Activated B cell treated with CpG ODN at 0.5 μM for 24 hours (primary cell): ENCODE data around the gene RERE. TPM values are rescaled to one million over a fixed set of nuclear protein-coding genes. Genes with fewer than 3 reads are reported as not detected.

Experiments
- ATAC-seq: fragments of 200-7000 bp; cut with Tn5 transposase; one replicate; pipeline ENCODE4 v1.10.0; 2021; ENCODE audit warnings: low read depth, mild to moderate bottlenecking, moderate library complexity
- CTCF ChIA-PET: fragments of 350-600 bp; sonication (Branson Sonifier 250); formaldehyde crosslinking; loops from one replicate; lab custom pipeline; 2021; ENCODE audit warnings: antibody characterized with exemption; lab: Charles Lee
- POLR2A ChIA-PET: fragments of 350-600 bp; sonication (Branson Sonifier 250); formaldehyde crosslinking; loops from one replicate; lab custom pipeline; 2021; ENCODE audit warnings: antibody characterized with exemption; lab: Charles Lee
- DNase-seq: peaks from one replicate; pipeline ENCODE4 v3.0.0; 2022
- H3K27ac Mint-ChIP-seq: one replicate; pipeline ENCODE4 v1.8.0; 2020; ENCODE audit warnings: mixed read lengths
- H3K27me3 Mint-ChIP-seq: one replicate; pipeline ENCODE4 v1.8.0; 2021; ENCODE audit warnings: mixed read lengths
- H3K36me3 Mint-ChIP-seq: one replicate; pipeline ENCODE4 v1.8.0; 2021; ENCODE audit warnings: low read depth, mixed read lengths
- H3K4me1 Mint-ChIP-seq: one replicate; pipeline ENCODE4 v1.8.0; 2021; ENCODE audit warnings: mixed read lengths
- H3K4me3 Mint-ChIP-seq: one replicate; pipeline ENCODE4 v1.8.0; 2020; ENCODE audit warnings: mild to moderate bottlenecking, mixed read lengths
- H3K9me3 Mint-ChIP-seq: one replicate; pipeline ENCODE4 v1.8.0; 2020; ENCODE audit warnings: mixed read lengths
- intact Hi-C: fragments of 100-400 bp; cut with micrococcal nuclease; formaldehyde crosslinking; loops from one replicate; pipeline ENCODE4 v1.15.1; 2024
- total RNA-seq: library from RNA; stranded (reverse); gene quantifications from 2 replicates; pipeline ENCODE4 v1.2.3, GENCODE V29; 2022
- TF ChIP-seq, protein P1 (sequence below): fragments of 200-600 bp; IDR thresholded peaks from one replicate; pipeline ENCODE4 v1.8.0; 2022; ENCODE audit warnings: antibody characterized with exemption, mild to moderate bottlenecking

RERE gene
- total RNA-seq, 1 donor from 2014 or later, result 98.8 TPM

DNA sequence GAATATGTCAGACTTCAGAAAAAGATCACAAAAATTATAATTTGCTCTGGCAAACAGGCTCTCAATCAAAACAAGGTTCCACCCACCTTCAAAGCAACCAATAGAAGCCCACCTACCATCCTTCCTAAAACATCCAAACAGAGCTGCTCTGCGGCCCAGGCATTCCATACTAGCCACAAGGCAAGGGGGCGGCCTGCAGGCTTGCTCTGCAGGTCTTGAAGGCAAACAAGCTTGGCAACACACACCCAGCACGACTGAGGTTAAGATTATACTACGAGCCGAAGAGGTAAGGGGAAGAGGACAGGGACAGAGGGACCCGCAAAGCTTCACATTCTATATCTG, 292.3 kb downstream of the RERE start:
- no peak overlapping the region for H3K4me3 Mint-ChIP-seq
- H3K36me3 Mint-ChIP-seq, result peaks cover 22% of the 10 kb centered on the region
- peaks cover 31% of the 10 kb centered on the region for H3K4me1 Mint-ChIP-seq
- H3K27ac Mint-ChIP-seq, result no peak overlapping the region
- intact Hi-C loops, result loop anchor here (2.0 kb wide), 2 partner anchors 14 to 28 kb away; no protein-coding TSS in a partner anchor
- TF ChIP-seq, protein P1, sequence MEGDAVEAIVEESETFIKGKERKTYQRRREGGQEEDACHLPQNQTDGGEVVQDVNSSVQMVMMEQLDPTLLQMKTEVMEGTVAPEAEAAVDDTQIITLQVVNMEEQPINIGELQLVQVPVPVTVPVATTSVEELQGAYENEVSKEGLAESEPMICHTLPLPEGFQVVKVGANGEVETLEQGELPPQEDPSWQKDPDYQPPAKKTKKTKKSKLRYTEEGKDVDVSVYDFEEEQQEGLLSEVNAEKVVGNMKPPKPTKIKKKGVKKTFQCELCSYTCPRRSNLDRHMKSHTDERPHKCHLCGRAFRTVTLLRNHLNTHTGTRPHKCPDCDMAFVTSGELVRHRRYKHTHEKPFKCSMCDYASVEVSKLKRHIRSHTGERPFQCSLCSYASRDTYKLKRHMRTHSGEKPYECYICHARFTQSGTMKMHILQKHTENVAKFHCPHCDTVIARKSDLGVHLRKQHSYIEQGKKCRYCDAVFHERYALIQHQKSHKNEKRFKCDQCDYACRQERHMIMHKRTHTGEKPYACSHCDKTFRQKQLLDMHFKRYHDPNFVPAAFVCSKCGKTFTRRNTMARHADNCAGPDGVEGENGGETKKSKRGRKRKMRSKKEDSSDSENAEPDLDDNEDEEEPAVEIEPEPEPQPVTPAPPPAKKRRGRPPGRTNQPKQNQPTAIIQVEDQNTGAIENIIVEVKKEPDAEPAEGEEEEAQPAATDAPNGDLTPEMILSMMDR, result no peak
- H3K9me3 Mint-ChIP-seq, result peaks cover 2% of the 10 kb centered on the region
- no peaks in the 10 kb centered on the region for H3K27me3 Mint-ChIP-seq
- ATAC-seq (peak; percentile 11), DNase-seq (no peak)
- ChIA-PET CTCF (interaction anchor here (0.6 to 1.7 kb wide), 5 partner anchors 9 to 146 kb away, joined by 3 to 6 read pairs (median 3); no protein-coding TSS in a partner anchor), POLR2A (interaction anchor here (0.8 to 3.4 kb wide), 14 partner anchors 8 to 146 kb away, joined by 3 to 17 read pairs (median 4); no protein-coding TSS in a partner anchor)

GRCh38 chr1:8524627-8525157, 292.7 kb downstream of the RERE start:
- Mint-ChIP-seq H3K27me3 (no peaks in the 10 kb centered on the region), H3K4me3 (no peak overlapping the region), H3K36me3 (peaks cover 20% of the 10 kb centered on the region), H3K4me1 (peaks cover 30% of the 10 kb centered on the region), H3K9me3 (peaks cover 2% of the 10 kb centered on the region), H3K27ac (no peak overlapping the region)
- ATAC-seq (no peak), DNase-seq (no peak)
- ChIA-PET POLR2A (interaction anchor here (1.1 to 3.4 kb wide), 8 partner anchors 10 to 102 kb away, joined by 3 to 17 read pairs (median 6); no protein-coding TSS in a partner anchor), CTCF (interaction anchor here (1.7 kb wide), 1 partner anchor 116 kb away, joined by 6 read pairs; no protein-coding TSS in a partner anchor)
- TF ChIP-seq, protein P1, result no peak
- intact Hi-C loops, result loop anchor here (2.0 kb wide), 2 partner anchors 14 to 28 kb away; no protein-coding TSS in a partner anchor

DNA sequence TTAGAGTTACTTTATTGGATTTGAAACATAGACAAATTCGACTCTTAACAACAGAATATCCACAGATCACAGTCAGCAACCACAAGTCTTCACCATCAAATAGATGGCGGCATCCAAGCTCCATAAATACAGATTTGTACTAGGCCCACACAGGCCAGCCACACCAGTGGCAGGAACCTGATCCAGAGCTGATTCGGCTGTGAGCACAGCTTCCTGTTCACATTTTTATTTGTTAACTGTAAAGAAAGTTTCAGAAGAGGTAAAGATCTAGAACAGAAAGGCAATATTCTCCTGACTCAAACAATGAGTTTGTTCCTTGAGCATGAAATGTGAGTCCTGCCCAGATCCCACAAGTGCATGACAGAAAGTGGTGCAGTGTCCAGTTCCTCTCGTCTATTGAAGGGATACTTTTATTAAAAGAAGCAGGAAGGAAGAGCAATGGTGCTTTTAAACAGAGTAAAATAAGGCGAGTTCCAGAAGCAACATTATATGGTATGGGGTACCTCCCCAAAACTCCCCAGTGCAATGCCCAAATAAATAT, 293.7 kb downstream of the RERE start:
- Mint-ChIP-seq H3K9me3 (peaks cover 2% of the 10 kb centered on the region), H3K27me3 (no peaks in the 10 kb centered on the region), H3K4me3 (no peak overlapping the region), H3K27ac (no peak overlapping the region), H3K4me1 (peaks cover 30% of the 10 kb centered on the region), H3K36me3 (peaks cover 18% of the 10 kb centered on the region)
- intact Hi-C loops, result loop anchor here (2.0 kb wide), 2 partner anchors 13 to 27 kb away; no protein-coding TSS in a partner anchor
- TF ChIP-seq, protein P1, result no peak
- no peak for ATAC-seq
- ChIA-PET POLR2A (interaction anchor here (0.6 to 3.4 kb wide), 4 partner anchors 25 to 99 kb away, joined by 3 to 17 read pairs (median 4); no protein-coding TSS in a partner anchor), CTCF (interaction anchor here (1.3 to 2.4 kb wide), 2 partner anchors 10 to 115 kb away, joined by 5 to 8 read pairs; no protein-coding TSS in a partner anchor)
- DNase-seq, result no peak

DNA sequence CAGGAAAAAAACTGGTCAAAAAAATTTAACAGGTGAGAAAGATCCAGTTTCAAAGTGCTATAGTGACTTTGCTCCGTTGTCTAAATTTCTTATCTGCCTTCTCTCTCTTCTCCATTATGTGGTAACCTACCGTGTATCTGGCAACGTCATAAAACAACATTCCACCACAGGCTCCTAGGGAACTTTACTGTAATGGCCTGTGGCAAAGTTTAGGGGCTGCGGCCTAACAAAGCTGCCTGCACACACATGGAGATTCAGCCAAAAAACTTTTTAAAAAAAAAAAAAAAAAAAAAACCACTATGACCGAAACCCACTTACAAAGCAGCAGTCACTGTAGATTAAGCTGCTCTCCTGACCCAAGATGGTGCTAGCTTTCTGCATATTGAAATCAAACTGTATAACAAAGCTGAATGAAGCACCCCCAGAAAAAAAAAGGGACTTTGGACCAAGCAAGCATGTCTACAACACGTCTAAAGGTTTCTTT, 296.9 kb downstream of the RERE start:
- Mint-ChIP-seq H3K4me1 (peaks cover 45% of the 10 kb centered on the region), H3K36me3 (peaks cover 23% of the 10 kb centered on the region), H3K27ac (no peak overlapping the region), H3K27me3 (no peaks in the 10 kb centered on the region), H3K4me3 (no peak overlapping the region), H3K9me3 (peaks cover 2% of the 10 kb centered on the region)
- ChIA-PET CTCF (interaction anchor here (1.6 kb wide), 1 partner anchor 9 kb away, joined by 4 read pairs; no protein-coding TSS in a partner anchor), POLR2A (interaction anchor here (0.7 to 1.3 kb wide), 3 partner anchors 97 to 149 kb away, joined by 3 to 9 read pairs (median 6); no protein-coding TSS in a partner anchor)
- TF ChIP-seq, protein P1, result no peak
- ATAC-seq (no peak), DNase-seq (no peak)
- intact Hi-C loops, result no loop called here

GRCh38 chr1:8519167-8519566, 298.3 kb downstream of the RERE start:
- H3K27ac Mint-ChIP-seq, result no peak overlapping the region
- H3K9me3 Mint-ChIP-seq, result peaks cover 2% of the 10 kb centered on the region
- ChIA-PET POLR2A (no interaction called here), CTCF (interaction anchor here (1.6 kb wide), 1 partner anchor 8 kb away, joined by 4 read pairs; no protein-coding TSS in a partner anchor)
- peaks cover 54% of the 10 kb centered on the region for H3K4me1 Mint-ChIP-seq
- no peaks in the 10 kb centered on the region for H3K27me3 Mint-ChIP-seq
- no peak overlapping the region for H3K4me3 Mint-ChIP-seq
- TF ChIP-seq, protein P1, result no peak
- peaks cover 23% of the 10 kb centered on the region for H3K36me3 Mint-ChIP-seq
- intact Hi-C loops, result no loop called here
- DNase-seq (no peak), ATAC-seq (no peak)
